GM18909 (cell line): Measurements from ENCODE around the gene LARGE1.
"Not testable (repeated sequence)": the region's sequence is repeated elsewhere in the genome, so short reads cannot be mapped to it uniquely, and the experiment has no call there.

Experiments
- ATAC-seq: cut with Tn5 transposase; IDR thresholded peaks from one replicate; pipeline ENCODE4 v1.9.1; 2021; ENCODE audit warnings: mild to moderate bottlenecking; ENCODE audit not compliant: unreplicated experiment, poor library complexity

LARGE1 gene

DNA sequence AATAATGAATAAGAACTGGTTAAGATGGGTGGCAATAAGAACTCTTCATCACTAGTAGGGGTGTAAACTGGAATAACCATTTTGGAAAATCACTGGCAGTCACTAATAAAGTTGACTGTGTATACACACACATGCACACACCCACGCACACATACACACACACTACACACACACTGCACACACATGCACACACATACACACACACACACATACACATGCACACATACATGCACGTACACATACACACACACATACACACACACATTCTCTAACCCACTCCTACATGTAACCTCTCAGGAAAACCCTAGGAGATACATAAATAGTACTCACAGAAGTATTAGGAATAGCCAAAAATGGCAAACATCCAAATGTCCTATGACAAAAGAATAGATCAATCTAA is 455.6 kb downstream of the LARGE1 start:
- no peak for ATAC-seq

DNA sequence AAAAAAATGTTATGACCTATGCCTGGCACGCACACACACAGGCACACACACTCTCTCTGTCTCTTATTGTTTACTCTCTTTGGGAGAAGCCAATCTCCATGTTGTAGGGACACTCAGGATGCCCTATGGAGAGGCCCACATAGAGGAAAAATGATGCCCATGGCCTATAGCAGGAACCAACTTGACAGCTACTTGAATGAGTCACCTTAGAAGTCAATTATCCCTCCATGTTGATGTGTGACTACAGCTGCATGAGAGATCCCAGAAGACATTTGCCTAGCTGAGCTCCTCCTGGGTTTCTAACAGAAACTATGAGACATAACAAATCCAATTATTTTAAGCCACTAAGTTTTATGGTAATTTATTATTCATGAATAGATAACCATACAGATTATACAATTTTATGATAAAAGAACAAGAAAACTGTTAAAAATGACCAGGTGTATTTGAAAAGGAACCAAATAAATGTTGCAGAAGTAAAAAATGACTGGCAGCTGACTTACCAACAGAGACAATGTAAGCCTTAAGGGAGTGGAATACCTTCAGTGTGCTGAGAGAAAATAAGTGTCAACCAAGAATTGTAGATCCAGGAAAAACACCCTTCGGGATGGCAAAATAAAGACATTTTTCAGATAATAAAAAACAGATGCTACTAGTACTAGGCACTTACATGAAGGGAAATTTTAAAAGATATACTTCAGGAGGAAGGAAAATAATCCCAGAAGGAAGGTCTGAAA is 458.4 kb downstream of the LARGE1 start:
- no peak for ATAC-seq

DNA sequence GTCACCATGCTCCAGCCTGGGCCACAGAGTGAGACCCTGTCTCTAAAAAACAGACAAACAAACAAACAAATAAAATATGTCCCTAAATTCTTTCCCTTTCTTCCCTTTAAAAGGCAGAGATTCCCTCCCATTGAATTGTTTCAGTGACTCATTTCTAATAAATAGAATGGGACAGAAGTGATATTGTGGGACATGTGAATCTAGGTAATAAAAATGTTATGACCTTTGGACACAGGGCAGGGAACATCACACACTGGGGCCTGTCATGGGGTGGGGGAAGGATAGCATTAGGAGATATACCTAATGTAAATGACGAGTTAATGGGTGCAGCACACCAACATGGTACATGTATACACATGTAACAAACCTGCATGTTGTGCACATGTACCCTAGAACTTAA is 459.0 kb downstream of the LARGE1 start:
- ATAC-seq: not testable (repeated sequence)

GRCh38 chr22:33459137-33459536 is 461.1 kb downstream of the LARGE1 start:
- no peak for ATAC-seq

DNA sequence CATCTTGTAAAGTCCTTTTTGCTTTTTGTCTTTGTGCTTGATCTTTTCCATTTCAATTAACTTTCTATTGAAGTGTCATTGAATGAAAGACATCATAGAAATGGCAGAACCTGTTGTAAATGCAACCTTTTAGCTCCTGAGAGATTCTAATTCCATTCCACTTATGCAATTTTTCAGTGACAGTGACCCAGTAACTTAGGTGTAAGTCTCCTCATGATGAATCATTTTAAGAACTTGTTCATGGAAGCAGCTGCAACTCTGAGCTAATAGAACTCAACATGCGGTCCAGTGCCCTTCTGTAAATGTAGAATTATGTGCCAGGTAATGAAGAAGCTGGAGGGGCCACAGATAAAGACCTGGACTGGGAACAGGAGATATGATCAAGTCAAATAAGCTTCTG is 463.8 kb downstream of the LARGE1 start:
- ATAC-seq: no peak

DNA sequence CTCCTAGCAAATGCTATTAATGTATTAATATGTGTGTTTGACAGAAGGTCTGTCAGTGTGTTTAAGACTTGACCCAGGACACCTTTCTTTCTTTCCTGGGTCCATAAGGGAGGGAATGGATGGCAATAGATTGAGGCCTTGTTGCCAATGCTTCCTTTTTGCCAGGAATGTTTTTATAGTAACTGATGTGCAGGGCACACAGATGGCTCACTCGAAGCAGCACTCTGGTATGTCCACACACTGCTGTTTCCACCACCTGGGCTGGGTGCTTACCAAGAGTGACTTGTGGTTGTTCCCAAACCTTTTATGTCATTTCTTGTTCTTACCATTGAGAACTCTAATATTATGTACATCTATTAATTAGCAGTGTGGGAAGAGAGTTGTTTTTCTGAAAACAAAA is 465.2 kb downstream of the LARGE1 start:
- ATAC-seq: no peak

DNA sequence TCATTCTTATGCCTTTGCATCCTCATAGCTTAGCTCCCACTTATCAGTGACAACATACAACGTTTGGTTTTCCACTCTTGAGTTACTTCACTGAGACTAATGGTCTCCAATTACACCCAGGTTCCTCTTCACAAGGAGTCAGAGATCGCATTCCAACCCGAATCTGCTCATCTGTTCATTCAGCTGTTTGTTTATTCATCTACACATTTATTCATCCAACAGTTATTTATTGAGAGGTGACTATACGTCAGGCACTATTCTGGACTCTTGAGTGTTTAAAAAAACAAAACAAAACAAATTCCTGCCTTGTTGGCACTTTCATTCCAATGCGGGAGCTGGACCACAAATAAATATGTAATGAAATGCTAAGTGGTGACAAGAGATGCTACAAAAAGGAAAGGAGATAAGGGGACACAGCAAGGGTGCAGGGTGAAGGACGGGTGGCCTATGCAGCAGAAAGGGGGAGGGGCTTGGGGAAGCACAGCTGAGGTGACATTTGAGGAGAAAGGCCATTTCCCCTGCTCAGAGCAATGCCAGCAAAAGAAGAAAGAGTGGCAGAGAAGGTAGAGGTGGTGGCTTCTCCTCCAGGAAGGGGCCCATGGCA is 468.3 kb downstream of the LARGE1 start:
- no peak for ATAC-seq

DNA sequence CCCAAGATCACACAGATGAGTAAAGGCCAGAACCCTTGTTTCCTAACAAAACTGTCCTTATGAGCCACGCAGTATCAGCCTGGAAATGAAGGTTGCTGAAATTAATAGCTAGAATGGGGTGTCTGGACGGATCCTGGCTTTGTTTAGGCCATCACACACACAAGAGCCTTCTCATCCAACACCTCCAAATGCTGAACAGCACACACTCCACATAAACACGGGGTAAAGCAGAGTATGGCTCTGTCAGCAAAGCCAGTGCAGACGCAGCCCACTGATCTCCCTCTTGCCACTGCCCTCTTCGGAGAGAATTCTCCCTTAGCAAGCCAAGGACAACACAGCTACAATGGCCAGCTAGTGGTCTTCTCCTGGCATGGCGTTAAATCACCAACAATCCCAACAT is 469.5 kb downstream of the LARGE1 start:
- no peak for ATAC-seq

DNA sequence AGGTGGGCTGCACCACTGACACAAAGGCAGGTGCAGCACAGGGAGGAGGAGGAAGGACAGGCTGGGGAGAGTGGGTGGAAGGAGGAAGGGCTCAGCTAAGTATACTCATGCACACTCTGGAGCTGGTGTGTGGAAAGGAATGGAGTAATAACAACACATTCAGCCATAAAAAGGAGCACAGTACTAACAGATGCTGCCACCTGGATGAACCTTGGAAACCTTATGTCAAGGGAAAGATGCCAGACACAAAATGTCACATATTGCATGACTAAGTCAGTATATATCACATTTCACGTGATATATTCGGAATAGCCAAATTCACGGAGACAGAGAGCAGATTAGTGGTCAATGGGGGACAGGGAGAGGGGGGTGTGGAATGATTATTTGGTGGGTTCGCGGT is 472.5 kb downstream of the LARGE1 start:
- ATAC-seq: no peak

GRCh38 chr22:33443683-33444082 is 476.6 kb downstream of the LARGE1 start:
- ATAC-seq: no peak

DNA sequence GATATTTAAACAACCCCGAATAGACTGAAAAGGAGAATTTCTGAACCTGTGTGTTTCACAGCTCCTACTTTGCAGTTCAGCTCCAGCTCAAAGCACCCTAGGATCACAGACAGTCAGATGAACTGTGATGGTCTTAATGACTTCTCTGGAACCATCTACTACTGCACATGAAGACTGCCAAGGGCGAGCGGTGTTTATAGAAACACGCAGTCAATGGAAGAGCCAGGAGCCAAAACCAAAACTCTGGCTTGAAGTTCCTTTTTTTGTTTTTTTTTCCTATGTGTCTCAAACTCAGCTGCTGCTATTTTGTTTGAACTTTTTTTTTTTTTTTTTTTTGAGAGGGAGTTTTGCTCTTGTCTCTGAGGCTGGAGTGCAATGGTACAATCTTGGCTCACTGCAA is 479.5 kb downstream of the LARGE1 start:
- ATAC-seq: no peak

DNA sequence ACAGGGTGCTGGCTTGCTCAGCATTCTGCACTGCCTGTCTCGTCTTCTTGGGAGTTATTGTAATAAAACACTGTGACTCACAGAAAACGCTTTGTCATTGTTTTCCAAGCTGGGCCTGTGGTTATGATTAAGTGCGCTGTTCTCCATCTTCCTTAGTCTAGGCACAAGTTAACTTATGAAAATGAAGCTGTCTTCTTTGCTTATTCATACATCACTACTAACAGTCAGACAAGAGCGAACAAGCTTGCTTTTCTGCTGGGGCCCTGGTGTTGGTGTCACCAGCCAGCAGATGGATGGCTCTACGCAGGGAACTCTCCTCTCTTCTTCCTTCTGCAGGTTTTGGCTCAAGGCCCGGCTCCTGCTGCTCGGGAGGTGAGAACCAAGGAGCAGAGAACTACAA is 482.0 kb downstream of the LARGE1 start:
- no peak for ATAC-seq

DNA sequence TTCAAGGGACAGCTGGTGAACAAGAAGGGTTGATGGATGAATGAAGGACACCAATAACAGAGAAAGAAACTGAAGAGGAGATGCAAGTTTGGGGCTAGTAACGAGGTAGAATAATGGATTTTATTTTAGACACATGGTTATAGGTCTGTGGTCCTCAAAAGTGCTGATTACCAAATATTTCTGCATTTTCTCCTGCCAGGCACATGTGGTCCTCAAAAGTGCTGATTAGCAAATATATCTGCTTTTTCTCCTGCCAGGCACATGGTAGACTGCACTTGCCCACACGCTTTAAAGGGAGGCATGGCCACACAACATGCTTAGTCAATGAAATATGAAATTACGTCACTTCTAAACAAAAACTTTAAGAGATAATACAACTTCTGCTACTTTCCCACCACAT is 489.0 kb downstream of the LARGE1 start:
- ATAC-seq: no peak

DNA sequence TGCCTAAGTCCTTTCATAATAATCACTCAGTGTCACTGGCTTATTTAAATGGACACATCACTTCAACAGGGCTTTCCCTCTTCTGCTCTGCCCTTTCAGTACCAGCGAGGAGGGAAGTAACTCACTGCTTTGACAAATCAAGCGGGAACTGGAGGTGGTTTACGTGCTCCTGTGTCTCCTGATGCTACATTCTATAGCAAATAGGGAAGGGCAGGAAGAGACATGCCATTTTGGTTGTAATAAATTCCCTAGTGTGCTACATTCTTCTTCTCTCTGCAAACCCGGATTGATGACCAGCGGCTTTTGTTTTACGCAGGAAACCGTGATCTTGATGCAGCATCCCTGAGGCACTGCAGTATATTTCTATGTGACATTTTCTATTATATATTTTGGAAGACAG is 491.0 kb downstream of the LARGE1 start:
- no peak for ATAC-seq

GRCh38 chr22:33427461-33427860 is 492.8 kb downstream of the LARGE1 start:
- no peak for ATAC-seq

GRCh38 chr22:33426451-33426850 is 493.8 kb downstream of the LARGE1 start:
- ATAC-seq: no peak

GRCh38 chr22:33421859-33422258 is 498.4 kb downstream of the LARGE1 start:
- ATAC-seq: no peak

DNA sequence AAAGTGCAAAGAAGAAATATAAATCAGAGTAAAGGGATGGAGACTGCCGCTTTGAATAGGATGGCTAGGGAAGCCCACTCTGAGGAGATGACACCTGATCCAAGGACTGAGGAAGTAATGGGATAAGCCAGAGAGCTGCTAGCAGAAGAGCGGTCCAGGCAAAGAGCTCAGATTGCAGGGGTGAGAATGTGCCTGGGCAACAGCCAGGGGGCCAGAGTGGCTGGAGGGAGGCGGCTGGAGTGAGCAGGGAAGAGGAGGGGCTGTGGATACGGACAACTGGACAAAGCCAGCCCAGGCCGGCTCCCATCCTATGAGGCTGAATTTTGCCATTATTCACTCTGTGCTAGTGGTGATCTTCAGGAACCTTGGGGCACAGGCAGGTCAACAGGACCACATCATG is 501.8 kb downstream of the LARGE1 start:
- ATAC-seq: no peak

GRCh38 chr22:33415401-33415800 is 504.9 kb downstream of the LARGE1 start:
- ATAC-seq: no peak

DNA sequence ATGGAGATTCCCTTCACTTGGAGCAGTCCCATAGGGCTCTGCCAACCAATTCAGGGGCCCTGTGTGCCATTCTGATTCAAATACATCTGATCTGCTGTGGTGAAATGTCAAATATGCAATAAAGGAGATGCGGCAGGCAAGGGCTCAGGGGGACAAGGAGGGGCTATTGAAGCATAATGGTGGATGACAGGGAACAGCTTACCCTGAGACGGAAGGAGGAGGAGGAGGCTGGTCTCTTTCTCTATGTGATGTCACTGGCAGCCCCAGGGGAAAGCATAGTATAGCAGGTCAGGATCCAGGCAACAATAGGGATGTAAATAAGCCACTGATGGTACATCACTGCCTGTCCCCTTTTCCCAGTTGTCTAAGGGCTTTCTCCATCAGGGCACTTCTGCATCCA is 511.2 kb downstream of the LARGE1 start:
- ATAC-seq: no peak

GRCh38 chr22:33405194-33405593 is 515.1 kb downstream of the LARGE1 start:
- ATAC-seq: no peak

DNA sequence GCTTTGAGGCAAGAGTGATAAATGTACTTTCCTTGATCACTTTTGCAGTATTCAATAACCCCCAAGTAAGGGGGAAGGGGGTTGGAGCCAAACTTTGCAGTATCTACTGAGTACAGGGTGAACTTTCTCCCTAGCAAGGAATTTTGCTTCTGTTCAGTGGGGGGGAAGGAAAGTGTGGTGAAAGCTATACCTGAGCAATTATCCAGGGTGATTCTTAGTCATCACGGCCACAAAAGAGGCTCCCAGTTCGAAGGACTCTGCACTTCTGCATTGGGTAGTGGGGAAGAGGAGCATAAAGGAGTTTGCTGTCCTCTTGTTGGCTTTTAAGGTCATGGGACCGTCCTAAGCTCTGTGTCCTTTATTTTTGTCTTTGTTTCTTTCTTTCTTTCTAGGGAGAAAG is 515.6 kb downstream of the LARGE1 start:
- ATAC-seq: no peak
